UCSD-AML1 (cell line): Measurements from ENCODE around the gene USB1.
"Not testable (repeated sequence)": the region's sequence is repeated elsewhere in the genome, so short reads cannot be mapped to it uniquely, and the experiment has no call there.

ENCODE experiments used
- DNase-seq: peaks from one replicate; lab custom pipeline; 2025; ENCODE audit not compliant: unreplicated experiment; lab: John Stamatoyannopoulos, UW

Gene USB1

GRCh38 chr16:57993897-57994296 is 7.3 kb upstream of the USB1 start:
- DNase-seq, result no peak

GRCh38 chr16:57994361-57994760 is 6.8 kb upstream of the USB1 start:
- no peak for DNase-seq

- DNase-seq, result peak; percentile 73
These were observed 6.4 kb upstream of the USB1 start for GRCh38 chr16:57994778-57995177.

- no peak for DNase-seq
These were observed 5.3 kb upstream of the USB1 start for GRCh38 chr16:57995721-57996405.

GRCh38 chr16:57996406-57997175 is 4.6 kb upstream of the USB1 start:
- no peak for DNase-seq

- no peak for DNase-seq
These were observed 4.1 kb upstream of the USB1 start for GRCh38 chr16:57997176-57997527.

- DNase-seq, result no peak
These were observed 3.5 kb upstream of the USB1 start for GRCh38 chr16:57997528-57998265.

GRCh38 chr16:57998486-57998885 is 2.7 kb upstream of the USB1 start:
- peak; percentile 70 for DNase-seq

GRCh38 chr16:57998992-57999365 is 2.2 kb upstream of the USB1 start:
- no peak for DNase-seq

- DNase-seq, result no peak
These were observed 1.7 kb upstream of the USB1 start for GRCh38 chr16:57999366-57999970.

- peak; percentile 52 for DNase-seq
These were observed 1.1 kb upstream of the USB1 start, which contains the start of gene ZNF319 for GRCh38 chr16:57999971-58000705. TSS of gene ZNF319 (minus strand) at chr16:58000672. CDS start at chr16:57998265, 2,407 bp downstream.

GRCh38 chr16:58001781-58002415 is 691 bp downstream of the USB1 start:
- DNase-seq, result no peak

- DNase-seq, result no peak
These were observed 1.2 kb downstream of the USB1 start for GRCh38 chr16:58002416-58002800.

GRCh38 chr16:58002936-58003335 is 1.7 kb downstream of the USB1 start:
- DNase-seq, result no peak

- DNase-seq, result not testable (repeated sequence)
These were observed 3.5 kb downstream of the USB1 start for GRCh38 chr16:58004736-58005135.

- no peak for DNase-seq
These were observed 8.7 kb downstream of the USB1 start for GRCh38 chr16:58009856-58010416.

- no peak for DNase-seq
These were observed 9.7 kb downstream of the USB1 start for GRCh38 chr16:58010886-58011285.

- no peak for DNase-seq
These were observed 10.4 kb downstream of the USB1 start for GRCh38 chr16:58011652-58012051.

GRCh38 chr16:58012481-58012880 is 11.3 kb downstream of the USB1 start:
- peak; percentile 39 for DNase-seq
